H1 (cell line): ENCODE results near the gene NDUFAF8. TPM values are rescaled to one million over a fixed set of nuclear protein-coding genes. Genes with fewer than 3 reads are reported as not detected.
A peak's percentile ranks its signal among the peaks of the same experiment; 100 is the strongest.

Source experiments
- CTCF ChIA-PET: fragments of 300-600 bp; sonication (Branson Sonifier 250); formaldehyde crosslinking; loops from one replicate; lab custom pipeline; 2021; ENCODE audit not compliant: partially characterized antibody; lab: Charles Lee
- POLR2A ChIA-PET: fragments of 300-600 bp; sonication (Branson Sonifier 250); formaldehyde crosslinking; loops from one replicate; lab custom pipeline; 2021; ENCODE audit warnings: inconsistent platforms; ENCODE audit not compliant: partially characterized antibody; lab: Charles Lee
- DNase-seq, 2 experiments: peaks; one replicate each; pipeline versions ENCODE4 v3.0.0 to v3.0.0-alpha.2; 2010 to 2022; ENCODE audit warnings: low spot score in 2 of 2, low read depth in 1 of 2, mixed read lengths in 1 of 2
- FAIRE-seq: peaks from 2 replicates; lab custom pipeline; 2011; peaks lifted over from hg19 to GRCh38; lab: Jason Lieb, UNC
- H2AFZ ChIP-seq: 2 replicates; pipeline ENCODE4 v1.8.1; 2012; ENCODE audit warnings: low read length, inconsistent platforms
- H2AK5ac ChIP-seq: 2 replicates; pipeline ENCODE4 v1.6.1; 2013; ENCODE audit warnings: low read depth, low read length
- H2BK120ac ChIP-seq: replicated peaks from 2 replicates; pipeline ENCODE3; 2013; ENCODE audit warnings: low read depth, low read length, inconsistent platforms
- H2BK12ac ChIP-seq: 2 replicates; pipeline ENCODE4 v1.6.1; 2013; ENCODE audit warnings: low read depth, low read length
- H2BK15ac ChIP-seq: 2 replicates; pipeline ENCODE4 v1.6.1; 2013; ENCODE audit warnings: low read length
- H2BK20ac ChIP-seq: 2 replicates; pipeline ENCODE4 v1.6.1; 2013; ENCODE audit warnings: low read length
- H2BK5ac ChIP-seq: 2 replicates; pipeline ENCODE4 v1.6.1; 2013; ENCODE audit warnings: low read depth, low read length
- H3K14ac ChIP-seq: 2 replicates; pipeline ENCODE4 v1.6.1; 2013; ENCODE audit warnings: inconsistent platforms; ENCODE audit not compliant: insufficient read length
- H3K18ac ChIP-seq: 2 replicates; pipeline ENCODE4 v1.6.1; 2013; ENCODE audit warnings: low read length; ENCODE audit errors: extremely low read depth
- H3K23ac ChIP-seq: 2 replicates; pipeline ENCODE4 v1.6.1; 2013; ENCODE audit warnings: inconsistent platforms; ENCODE audit not compliant: insufficient read length
- H3K23me2 ChIP-seq: 2 replicates; pipeline ENCODE4 v1.6.1; 2013; ENCODE audit warnings: low read depth, low read length
- H3K27ac ChIP-seq: 2 replicates; pipeline ENCODE4 v1.6.1; 2011; ENCODE audit warnings: low read depth, low read length, inconsistent platforms
- H3K27me3 ChIP-seq, 4 experiments: replicated peaks in 1 of 4; 1 replicate in 1 of 4; 2 replicates in 3 of 4; pipeline versions ENCODE4 v1.6.1 to v1.8.1; 2011 to 2013; ENCODE audit warnings: low read length in 3 of 4, mild to moderate bottlenecking in 3 of 4, inconsistent platforms in 2 of 4, mixed read lengths in 2 of 4, moderate library complexity in 1 of 4; ENCODE audit not compliant: control insufficient read depth in 3 of 4, insufficient read depth in 3 of 4; ENCODE audit errors: extremely low read depth in 1 of 4
- H3K36me3 ChIP-seq, 4 experiments: 2 replicates each; pipeline versions ENCODE4 v1.6.1 to v1.8.1; 2011 to 2013; ENCODE audit warnings: mild to moderate bottlenecking in 4 of 4, low read length in 3 of 4, moderate library complexity in 2 of 4, control low read depth in 1 of 4, inconsistent platforms in 1 of 4; ENCODE audit not compliant: insufficient read depth in 4 of 4, control insufficient read depth in 2 of 4
- H3K4ac ChIP-seq: replicated peaks from 2 replicates; pipeline ENCODE3; 2013; ENCODE audit warnings: low read length, low read depth, mixed read lengths, inconsistent platforms; ENCODE audit not compliant: insufficient read length
- H3K4me1 ChIP-seq, 4 experiments: replicated peaks in 1 of 4; 1 replicate in 1 of 4; 2 replicates in 3 of 4; pipeline versions ENCODE4 v1.6.1 to v1.8.1; 2011 to 2013; ENCODE audit warnings: low read length in 3 of 4, inconsistent platforms in 2 of 4, mixed read lengths in 1 of 4; ENCODE audit not compliant: insufficient read depth in 4 of 4, control insufficient read depth in 3 of 4
- H3K4me2 ChIP-seq, 2 experiments: 2 replicates each; pipeline versions ENCODE4 v1.6.1 to v1.8.1; 2011 to 2013; ENCODE audit warnings: low read depth in 2 of 2, low read length in 2 of 2, control low read depth in 1 of 2, inconsistent platforms in 1 of 2, mild to moderate bottlenecking in 1 of 2; ENCODE audit not compliant: insufficient read depth in 1 of 2
- H3K4me3 ChIP-seq, 4 experiments: fragments of 200-600, 300-600 bp in 1 of 4; sonication (generic), shearing (Covaris generic), sonication (Bioruptor Twin) in 1 of 4; 2 replicates each; pipeline versions ENCODE4 v1.5.1 to v1.8.1; 2011 to 2016; ENCODE audit warnings: low read length in 4 of 4, low read depth in 3 of 4, control low read depth in 2 of 4, inconsistent platforms in 2 of 4, mild to moderate bottlenecking in 2 of 4, mixed read lengths in 1 of 4, moderate library complexity in 1 of 4; ENCODE audit not compliant: insufficient read depth in 2 of 4; ENCODE audit errors: extremely low read depth in 1 of 4
- H3K56ac ChIP-seq: replicated peaks from 2 replicates; pipeline ENCODE3; 2013; ENCODE audit warnings: low read depth, mild to moderate bottlenecking, mixed read lengths, low read length, inconsistent platforms; ENCODE audit not compliant: insufficient read length
- H3K79me1 ChIP-seq: 2 replicates; pipeline ENCODE4 v1.6.1; 2013; ENCODE audit warnings: low read depth, low read length, control low read depth
- H3K79me2 ChIP-seq, 2 experiments: 2 replicates each; pipeline versions ENCODE4 v1.6.1 to v1.8.1; 2012 to 2013; ENCODE audit warnings: low read length in 2 of 2, mild to moderate bottlenecking in 2 of 2, inconsistent platforms in 1 of 2; ENCODE audit not compliant: insufficient read depth in 2 of 2, control insufficient read depth in 1 of 2
- H3K9ac ChIP-seq, 4 experiments: replicated peaks in 1 of 4; 1 replicate in 1 of 4; 2 replicates in 3 of 4; pipeline versions ENCODE4 v1.6.1 to v1.8.1; 2011 to 2013; ENCODE audit warnings: low read depth in 3 of 4, low read length in 3 of 4, control low read depth in 2 of 4, mild to moderate bottlenecking in 2 of 4, moderate library complexity in 2 of 4, inconsistent platforms in 1 of 4; ENCODE audit errors: extremely low read depth in 1 of 4
- H3K9me3 ChIP-seq, 2 experiments: 2 replicates each; pipeline versions ENCODE4 v1.6.1 to v1.8.1; 2012 to 2013; ENCODE audit warnings: mild to moderate bottlenecking in 2 of 2, moderate library complexity in 2 of 2, control low read depth in 1 of 2, inconsistent platforms in 1 of 2, low read depth in 1 of 2, low read length in 1 of 2, mixed read lengths in 1 of 2; ENCODE audit not compliant: insufficient read depth in 2 of 2
- H4K20me1 ChIP-seq, 2 experiments: replicated peaks in 1 of 2; 2 replicates each; pipeline versions ENCODE3 to v1.8.1; 2011 to 2013; ENCODE audit warnings: inconsistent platforms in 2 of 2, low read length in 2 of 2, mild to moderate bottlenecking in 1 of 2; ENCODE audit not compliant: insufficient read depth in 2 of 2, control insufficient read depth in 1 of 2
- H4K5ac ChIP-seq: 2 replicates; pipeline ENCODE4 v1.6.1; 2013; ENCODE audit warnings: low read length, low read depth, mixed read lengths, inconsistent platforms; ENCODE audit not compliant: insufficient read length
- H4K8ac ChIP-seq: 2 replicates; pipeline ENCODE4 v1.8.0; 2013; ENCODE audit warnings: mild to moderate bottlenecking, moderate library complexity, low read length, inconsistent platforms; ENCODE audit not compliant: insufficient read depth; ENCODE audit errors: extremely low read depth
- H4K91ac ChIP-seq: replicated peaks from 2 replicates; pipeline ENCODE3; 2013; ENCODE audit warnings: low read length, mixed read lengths, inconsistent platforms; ENCODE audit not compliant: insufficient read length
- CTCF ChIP-seq, 3 experiments: IDR thresholded peaks; 1 replicate in 2 of 3; 2 replicates in 1 of 3; pipeline versions ENCODE4 v1.5.1 to v1.6.1; 2011; ENCODE audit warnings: low read length in 3 of 3, mild to moderate bottlenecking in 3 of 3, inconsistent platforms in 2 of 3, low read depth in 1 of 3, moderate library complexity in 1 of 3; ENCODE audit not compliant: insufficient read depth in 1 of 3; ENCODE audit errors: control extremely low read depth in 1 of 3
- GABPA ChIP-seq: IDR thresholded peaks from 2 replicates; pipeline ENCODE4 v1.6.1; 2011; ENCODE audit warnings: mild to moderate bottlenecking, low read length, moderate library complexity, borderline replicate concordance; ENCODE audit not compliant: insufficient read depth
- HDAC2 ChIP-seq, 2 experiments: fragments of 300-600 bp in 1 of 2; sonication (generic) in 1 of 2; IDR thresholded peaks; 2 replicates each; pipeline ENCODE4 v1.6.1; 2011 to 2012; ENCODE audit warnings: low read depth in 2 of 2, low read length in 2 of 2, mild to moderate bottlenecking in 2 of 2, moderate library complexity in 2 of 2, borderline replicate concordance in 1 of 2, inconsistent platforms in 1 of 2
- KDM1A ChIP-seq: fragments of 200-600, 300-600 bp; sonication (generic); IDR thresholded peaks from 2 replicates; pipeline ENCODE4 v1.7.1; 2016; ENCODE audit warnings: mild to moderate bottlenecking, low read length, borderline replicate concordance
- POLR2A ChIP-seq, 2 experiments: IDR thresholded peaks; 1 replicate in 1 of 2; 2 replicates in 1 of 2; pipeline ENCODE4 v1.6.1; 2011; ENCODE audit warnings: low read depth in 2 of 2, low read length in 2 of 2, mild to moderate bottlenecking in 2 of 2; ENCODE audit errors: control extremely low read depth in 1 of 2
- RAD21 ChIP-seq, 2 experiments: IDR thresholded peaks in 1 of 2; conservative IDR thresholded peaks in 1 of 2; 2 replicates each; pipeline ENCODE4 v1.6.1; 2011; ENCODE audit warnings: low read depth in 2 of 2, low read length in 2 of 2, improper control_type of control experiment in 1 of 2, inconsistent platforms in 1 of 2, mild to moderate bottlenecking in 1 of 2, moderate library complexity in 1 of 2
- RBBP5 ChIP-seq: IDR thresholded peaks from 2 replicates; pipeline ENCODE4 v1.7.1; 2012; ENCODE audit warnings: low read depth, mild to moderate bottlenecking, inconsistent platforms, low read length, moderate library complexity, borderline replicate concordance
- WGBS, 2 experiments: shearing (Covaris generic) in 1 of 2; methylation state at CpG; one replicate each; pipeline versions ENCODE4 v1.1.6 to v1.1.7; 2013 to 2015; ENCODE audit warnings: low lambda C conversion rate in 2 of 2, mixed read lengths in 2 of 2, inconsistent platforms in 1 of 2, low coverage in 1 of 2, missing lambda C conversion rate in 1 of 2; ENCODE audit not compliant: insufficient replicate concordance in 2 of 2, insufficient coverage in 1 of 2, insufficient read length in 1 of 2; ENCODE audit errors: extremely low coverage in 1 of 2, missing lambda C conversion rate in 1 of 2; 5-methylcytosine and 5-hydroxymethylcytosine counted together
- polyA plus RNA-seq, 7 experiments: library from polyadenylated mRNA; depleted of rRNA in 3 of 7; stranded (reverse) in 5 of 7; unstranded in 2 of 7; fragments of >200 nt in 5 of 7; fragments of 200-250 nt in 2 of 7; gene quantifications; 1 replicate in 5 of 7; 2 replicates in 1 of 7; 4 replicates in 1 of 7; pipeline versions ENCODE4 v1.2.1 to v1.2.3, GENCODE V29; 2011 to 2013; ENCODE audit warnings: missing spikeins in 2 of 7, mixed read lengths in 2 of 7
- total RNA-seq: library from RNA; stranded (reverse); fragmentation: NEBNext Ultra II Directional; extraction: Animal tissue kit (Norgen Biotek cat#: 25700); gene quantifications from 2 replicates; pipeline ENCODE4 v1.2.1, GENCODE V29; 2021

NDUFAF8 gene
- total and polyA plus RNA-seq, 2 of the 8 experiments (the other 6 are each of a cell fraction or from before 2014, with no cell fraction given): 48.9 to 91.1 TPM

- no peak for DNase-seq
- Histone ChIP-seq H4K5ac (no peak overlapping the region), H3K9me3 (no peaks in the 10 kb centered on the region; a peak in 1 of 4 replicates), H2BK20ac (no peak overlapping the region), H3K23me2 (no peaks in the 10 kb centered on the region), H2AK5ac (no peak overlapping the region), H3K36me3 (peaks cover 0 to 18% (median 4%) of the 10 kb centered on the region in 4 experiments; a peak in 5 of 8 replicates), H2BK15ac (no peak overlapping the region), H3K14ac (no peak overlapping the region), H3K4me1 (no peaks in the 10 kb centered on the region), H3K79me2 (no peaks in the 10 kb centered on the region)
- 90% methylated on average over 23 of the region's 26 CpGs; no CpG with 5 or more reads in 1 of the 2 experiments for WGBS, 2 experiments
- no peak for TF ChIP-seq POLR2A (IDR thresholded peaks at IDR 0.05; ENCODE audit: control extremely low read depth in 1 of 2, low read depth in 2 of 2, low read length in 2 of 2)
- peak; percentile 12 to 45; a peak in 3 of 4 replicates for TF ChIP-seq RAD21 (IDR thresholded peaks at IDR 0.05 in 1 of 2, conservative IDR thresholded peaks at IDR 0.05 in 1 of 2; ENCODE audit: low read depth in 2 of 2, low read length in 2 of 2)
- no peak for TF ChIP-seq HDAC2 (IDR thresholded peaks at IDR 0.05; ENCODE audit: borderline replicate concordance in 1 of 2, low read depth in 2 of 2, low read length in 2 of 2)
- no peak for TF ChIP-seq RBBP5
- no peak for TF ChIP-seq KDM1A
- TF ChIP-seq GABPA: no peak
- peak; percentile 53 to 83 (median 62) for TF ChIP-seq CTCF (IDR thresholded peaks at IDR 0.05; ENCODE audit: control extremely low read depth in 1 of 3, insufficient read depth in 1 of 3, low read depth in 1 of 3, low read length in 3 of 3)
- TF ChIP-seq, all 59 proteins: peak for 2
- Histone ChIP-seq H3K23ac (no peak overlapping the region), H3K18ac (no peak overlapping the region), H3K9ac (no peak overlapping the region), H2BK5ac (no peak overlapping the region), H4K20me1 (peaks cover 0 to 10% of the 10 kb centered on the region in 2 experiments), H3K4me3 (no peak overlapping the region), H4K91ac (no peak overlapping the region), H3K79me1 (no peaks in the 10 kb centered on the region; the same call in 1 of the 2 replicates), H4K8ac (0 out of 2 replicates have a peak overlapping the region, but pooled peaks have one; percentile 25), H2BK12ac (no peak overlapping the region), H2BK120ac (no peak overlapping the region), H3K27ac (no peak overlapping the region), H3K4me2 (no peak overlapping the region), H3K4ac (no peak overlapping the region), H3K27me3 (no peaks in the 10 kb centered on the region), H2AFZ (no peak overlapping the region), H3K56ac (no peak overlapping the region)
- no peak for FAIRE-seq
- ChIA-PET POLR2A (interaction anchor here (0.8 to 1.7 kb wide), 6 partner anchors 9 to 279 kb away, joined by 3 to 10 read pairs (median 3); partner anchors contain the start of genes NDUFAF8 and TEPSIN), CTCF (interaction anchor here (0.6 to 1.7 kb wide), 14 partner anchors 9 to 1600 kb away, joined by 3 to 10 read pairs (median 3); partner anchors contain the start of genes NDUFAF8 and TEPSIN)
These were observed 8.9 kb upstream of the NDUFAF8 start for GRCh38 chr17:81230043-81230820.
